Adipocyte (in vitro differentiated cells): Measurements from ENCODE around the gene TIMM13.

Experiments
- DNase-seq: peaks from one replicate; pipeline ENCODE4 v3.0.0-alpha.2; 2015; ENCODE audit warnings: low read depth
- H3K27me3 ChIP-seq: replicated peaks from 2 replicates; pipeline ENCODE4 v1.7.0; 2013; ENCODE audit warnings: mild to moderate bottlenecking, low read length, moderate library complexity; ENCODE audit not compliant: control insufficient read depth, insufficient read depth
- H3K36me3 ChIP-seq: 2 replicates; pipeline ENCODE4 v1.7.0; 2013; ENCODE audit warnings: low read length, mild to moderate bottlenecking, moderate library complexity; ENCODE audit not compliant: control insufficient read depth, insufficient read depth, severe bottlenecking
- H3K4me1 ChIP-seq: 2 replicates; pipeline ENCODE4 v1.7.0; 2013; ENCODE audit warnings: mild to moderate bottlenecking, low read length, moderate library complexity; ENCODE audit not compliant: control insufficient read depth, insufficient read depth
- H3K4me3 ChIP-seq: 2 replicates; pipeline ENCODE4 v1.7.0; 2013; ENCODE audit warnings: mild to moderate bottlenecking, low read length, moderate library complexity
- H3K9ac ChIP-seq: 2 replicates; pipeline ENCODE4 v1.7.0; 2013; ENCODE audit warnings: mild to moderate bottlenecking, low read length, moderate library complexity
- H3K9me3 ChIP-seq: 2 replicates; pipeline ENCODE4 v1.7.0; 2013; ENCODE audit warnings: mild to moderate bottlenecking, low read length, moderate library complexity; ENCODE audit not compliant: control insufficient read depth

TIMM13 gene

DNA sequence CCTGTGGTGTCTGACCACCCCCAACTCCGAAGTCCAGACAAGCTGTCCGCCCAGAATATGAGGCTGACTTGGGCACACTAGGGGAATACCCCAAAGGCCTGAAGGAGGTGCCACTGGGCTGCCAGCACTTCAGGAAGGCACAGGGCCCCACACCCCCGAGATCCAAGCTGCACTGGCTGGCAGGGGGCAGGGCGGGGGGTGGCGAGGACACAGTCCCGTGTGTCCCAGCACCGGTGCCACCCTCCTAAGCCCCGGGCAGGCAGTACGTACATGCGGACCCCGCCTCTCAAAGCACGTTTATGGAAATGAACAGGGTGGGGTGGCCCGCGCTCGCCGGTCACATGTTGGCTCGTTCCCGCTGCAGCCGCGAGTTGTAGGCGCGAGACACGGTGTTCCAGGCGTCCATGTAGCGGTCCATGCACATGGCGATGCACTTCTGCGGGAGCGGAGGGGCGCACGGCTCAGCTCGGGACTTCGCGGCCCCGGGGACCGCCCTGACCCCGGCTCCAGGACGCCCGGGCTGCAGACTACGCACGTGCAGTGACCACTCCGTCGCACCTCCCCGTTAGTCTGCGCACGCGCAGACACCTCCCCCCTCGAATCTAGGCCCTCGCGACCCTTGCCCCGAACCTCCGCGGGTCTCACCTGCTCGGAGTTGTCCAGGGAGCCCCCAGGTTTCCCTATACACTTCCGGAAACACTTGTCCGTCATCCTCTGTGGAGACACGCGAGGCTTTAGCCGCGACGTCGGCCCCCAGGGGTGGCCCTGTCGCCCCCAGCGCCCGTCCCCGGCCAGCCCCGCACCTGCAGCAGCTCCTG lies 566 bp downstream of the TIMM13 start:
- H3K36me3 ChIP-seq, result peaks cover 21% of the 10 kb centered on the region

DNA sequence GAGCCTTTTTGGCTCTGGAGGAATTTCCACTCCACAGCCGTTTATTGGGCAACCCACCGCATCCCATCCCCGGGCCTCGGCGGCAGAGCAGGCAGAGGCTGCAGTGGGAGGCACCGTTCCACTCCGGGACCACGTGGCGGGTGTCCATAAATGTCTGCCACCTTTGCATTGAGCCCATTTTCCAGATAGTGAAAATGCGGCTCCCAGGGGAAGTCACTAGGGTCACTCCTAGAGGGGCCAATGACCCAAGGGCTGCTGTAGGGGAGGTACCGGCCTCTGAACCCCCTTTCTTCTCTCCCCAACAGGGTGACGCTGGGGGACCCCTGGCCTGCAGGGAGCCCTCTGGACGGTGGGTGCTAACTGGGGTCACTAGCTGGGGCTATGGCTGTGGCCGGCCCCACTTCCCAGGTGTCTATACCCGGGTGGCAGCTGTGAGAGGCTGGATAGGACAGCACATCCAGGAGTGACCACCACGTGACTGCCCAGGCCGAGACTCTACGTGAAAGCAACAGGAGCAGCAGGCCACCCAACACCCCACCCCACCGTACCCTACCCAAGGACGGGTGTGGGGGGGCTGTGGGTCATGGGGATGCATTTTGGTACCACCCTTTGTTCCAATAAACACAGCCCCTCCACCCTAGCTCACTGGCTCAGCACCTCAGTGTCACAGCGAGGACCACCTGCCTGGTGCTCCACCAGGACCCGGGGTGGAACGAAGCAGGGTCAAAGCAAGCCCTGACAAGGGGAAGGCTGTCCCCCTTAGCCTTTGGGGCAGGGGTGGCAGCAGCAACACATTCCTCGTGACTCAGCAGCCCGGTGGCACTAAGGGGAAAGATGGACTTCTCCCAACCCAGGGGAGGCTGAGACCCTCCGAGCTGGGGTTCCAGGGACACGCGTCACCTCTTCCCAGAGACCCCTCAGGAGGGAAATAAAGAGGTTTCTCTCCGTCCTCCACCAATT lies 1.5 kb downstream of the TIMM13 start:
- H3K4me1 ChIP-seq, result peaks cover 24% of the 10 kb centered on the region
- no peaks in the 10 kb centered on the region for H3K27me3 ChIP-seq
- peak overlapping the region; percentile 97 for H3K4me3 ChIP-seq
- DNase-seq, result no peak
- peaks cover 11% of the 10 kb centered on the region for H3K36me3 ChIP-seq
- H3K9me3 ChIP-seq, result no peaks in the 10 kb centered on the region
- H3K9ac ChIP-seq, result peak overlapping the region; percentile 99

More for the DNA sequence above, 566 bp downstream of the TIMM13 start:
- H3K4me1 ChIP-seq, result peaks cover 24% of the 10 kb centered on the region
- H3K4me3 ChIP-seq, result peak overlapping the region; percentile 97
- H3K27me3 ChIP-seq, result no peaks in the 10 kb centered on the region
- DNase-seq, result peak; percentile 51
- peak overlapping the region; percentile 99 for H3K9ac ChIP-seq
- H3K9me3 ChIP-seq, result no peaks in the 10 kb centered on the region

DNA sequence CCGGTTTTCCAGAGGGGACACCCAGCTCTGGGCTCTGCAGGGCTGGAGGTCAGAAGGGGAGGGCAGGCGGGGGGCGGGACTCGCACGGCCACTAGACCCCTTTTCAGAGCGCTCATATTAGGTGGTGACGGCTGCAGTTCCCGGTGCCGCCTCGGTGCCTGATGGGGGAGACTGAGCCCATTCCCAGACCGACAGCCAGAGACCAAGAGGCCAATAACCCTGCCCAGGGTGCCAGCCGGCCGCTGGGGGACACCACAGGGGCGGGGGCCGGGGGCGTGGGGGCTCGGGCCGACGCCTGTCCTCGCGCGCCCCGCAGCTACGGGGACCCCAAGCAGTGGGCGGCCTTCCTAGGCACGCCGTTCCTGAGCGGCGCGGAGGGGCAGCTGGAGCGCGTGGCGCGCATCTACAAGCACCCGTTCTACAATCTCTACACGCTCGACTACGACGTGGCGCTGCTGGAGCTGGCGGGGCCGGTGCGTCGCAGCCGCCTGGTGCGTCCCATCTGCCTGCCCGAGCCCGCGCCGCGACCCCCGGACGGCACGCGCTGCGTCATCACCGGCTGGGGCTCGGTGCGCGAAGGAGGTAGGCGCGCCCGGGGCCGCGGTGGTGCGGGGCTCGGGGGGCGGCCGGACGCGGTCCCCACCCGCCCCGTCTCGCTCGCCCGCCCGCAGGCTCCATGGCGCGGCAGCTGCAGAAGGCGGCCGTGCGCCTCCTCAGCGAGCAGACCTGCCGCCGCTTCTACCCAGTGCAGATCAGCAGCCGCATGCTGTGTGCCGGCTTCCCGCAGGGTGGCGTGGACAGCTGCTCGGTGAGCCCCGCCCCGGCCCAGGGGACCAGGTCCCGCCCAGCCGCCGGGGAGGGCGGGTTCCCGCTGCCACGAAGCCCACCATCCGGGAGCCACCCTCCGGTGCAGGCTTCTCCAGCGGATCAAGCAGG lies 2.4 kb downstream of the TIMM13 start:
- peak; percentile 69 for DNase-seq

DNA sequence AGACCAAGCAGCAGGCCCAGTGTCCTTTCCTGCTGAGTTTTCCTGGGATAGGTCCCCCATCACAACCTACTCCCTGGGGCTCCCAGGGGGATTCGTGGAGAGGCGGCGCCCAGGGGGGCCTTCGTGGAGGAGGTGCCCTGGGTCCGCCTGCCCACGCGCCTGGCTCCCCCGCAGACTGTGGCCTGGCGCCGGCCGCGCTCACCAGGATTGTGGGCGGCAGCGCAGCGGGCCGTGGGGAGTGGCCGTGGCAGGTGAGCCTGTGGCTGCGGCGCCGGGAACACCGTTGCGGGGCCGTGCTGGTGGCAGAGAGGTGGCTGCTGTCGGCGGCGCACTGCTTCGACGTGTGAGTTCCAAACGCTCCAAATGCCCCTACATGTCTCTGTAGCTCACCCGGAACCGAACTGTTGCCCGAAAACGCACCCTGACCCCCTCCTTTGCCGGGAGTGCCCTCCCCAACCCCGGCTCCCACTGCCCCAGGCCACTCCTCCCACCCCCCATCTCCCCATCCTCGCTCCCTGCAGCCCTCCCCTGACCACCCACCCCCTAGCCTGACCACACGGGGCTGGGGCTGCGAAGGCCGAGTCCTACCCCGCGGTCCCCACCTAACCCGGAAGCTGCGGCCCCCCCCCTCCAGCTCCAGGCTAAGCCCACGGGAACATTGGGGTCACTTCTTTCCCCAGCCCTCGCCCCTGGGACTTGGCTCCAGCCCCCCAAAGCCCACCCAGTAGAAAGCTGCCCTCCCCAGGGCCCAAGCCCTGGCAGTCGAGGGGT lies 3.3 kb downstream of the TIMM13 start:
- peaks cover 24% of the 10 kb centered on the region for H3K4me1 ChIP-seq
- peaks cover 6% of the 10 kb centered on the region for H3K36me3 ChIP-seq
- no peak overlapping the region for H3K4me3 ChIP-seq
- no peaks in the 10 kb centered on the region for H3K9me3 ChIP-seq
- H3K9ac ChIP-seq, result no peak overlapping the region
- no peak for DNase-seq
- no peaks in the 10 kb centered on the region for H3K27me3 ChIP-seq

More for the DNA sequence above, 2.4 kb downstream of the TIMM13 start:
- H3K4me1 ChIP-seq, result peaks cover 24% of the 10 kb centered on the region
- peak overlapping the region; percentile 99 for H3K9ac ChIP-seq
- H3K27me3 ChIP-seq, result no peaks in the 10 kb centered on the region
- peaks cover 10% of the 10 kb centered on the region for H3K36me3 ChIP-seq
- H3K4me3 ChIP-seq, result peak overlapping the region; percentile 97
- no peaks in the 10 kb centered on the region for H3K9me3 ChIP-seq

DNA sequence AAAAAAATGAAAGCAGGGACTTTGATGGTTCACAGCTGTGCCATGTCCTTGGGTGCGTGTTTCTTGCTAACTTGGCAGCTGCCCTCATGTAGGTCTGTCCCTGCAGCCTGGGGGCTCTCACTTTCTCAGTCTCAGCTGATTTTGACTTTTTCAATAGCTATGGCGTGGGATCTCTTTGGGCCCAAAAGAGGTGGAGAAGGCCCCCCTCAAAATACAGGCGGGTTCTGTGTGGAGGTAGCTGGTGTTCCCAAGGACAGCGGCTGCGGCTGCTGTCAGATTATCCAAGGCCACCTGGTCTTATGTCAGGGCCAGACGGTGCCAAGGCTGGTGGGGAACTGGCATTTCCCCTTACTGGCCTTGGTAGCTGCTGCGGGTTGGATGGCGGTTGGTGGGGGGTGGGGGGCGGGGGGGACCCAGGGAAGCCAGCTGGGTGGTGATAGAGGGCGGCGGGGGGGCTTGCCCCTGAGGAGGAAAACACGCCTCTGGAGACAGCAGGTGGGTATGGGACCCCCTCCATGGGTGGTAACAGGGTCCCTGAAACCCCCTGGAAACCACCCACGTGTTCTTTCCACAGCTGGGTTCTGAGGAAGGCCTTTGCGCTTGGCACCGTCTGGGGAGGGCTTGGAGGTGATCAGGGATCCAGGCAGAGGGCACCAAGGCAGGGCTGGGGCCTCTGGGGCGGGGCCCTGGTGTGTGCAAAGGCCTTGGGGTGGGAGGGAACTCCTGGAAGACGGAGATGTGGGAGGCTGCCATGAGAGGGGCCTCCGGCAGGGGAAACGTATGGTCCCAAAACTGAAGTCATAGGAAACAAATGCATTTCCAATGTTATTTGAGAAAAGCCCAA lies 4.1 kb downstream of the TIMM13 start:
- H3K36me3 ChIP-seq, result peaks cover 6% of the 10 kb centered on the region
- no peak overlapping the region for H3K4me3 ChIP-seq
- no peak for DNase-seq
- H3K27me3 ChIP-seq, result no peaks in the 10 kb centered on the region
- peaks cover 18% of the 10 kb centered on the region for H3K4me1 ChIP-seq
- H3K9ac ChIP-seq, result no peak overlapping the region
- H3K9me3 ChIP-seq, result no peaks in the 10 kb centered on the region

DNA sequence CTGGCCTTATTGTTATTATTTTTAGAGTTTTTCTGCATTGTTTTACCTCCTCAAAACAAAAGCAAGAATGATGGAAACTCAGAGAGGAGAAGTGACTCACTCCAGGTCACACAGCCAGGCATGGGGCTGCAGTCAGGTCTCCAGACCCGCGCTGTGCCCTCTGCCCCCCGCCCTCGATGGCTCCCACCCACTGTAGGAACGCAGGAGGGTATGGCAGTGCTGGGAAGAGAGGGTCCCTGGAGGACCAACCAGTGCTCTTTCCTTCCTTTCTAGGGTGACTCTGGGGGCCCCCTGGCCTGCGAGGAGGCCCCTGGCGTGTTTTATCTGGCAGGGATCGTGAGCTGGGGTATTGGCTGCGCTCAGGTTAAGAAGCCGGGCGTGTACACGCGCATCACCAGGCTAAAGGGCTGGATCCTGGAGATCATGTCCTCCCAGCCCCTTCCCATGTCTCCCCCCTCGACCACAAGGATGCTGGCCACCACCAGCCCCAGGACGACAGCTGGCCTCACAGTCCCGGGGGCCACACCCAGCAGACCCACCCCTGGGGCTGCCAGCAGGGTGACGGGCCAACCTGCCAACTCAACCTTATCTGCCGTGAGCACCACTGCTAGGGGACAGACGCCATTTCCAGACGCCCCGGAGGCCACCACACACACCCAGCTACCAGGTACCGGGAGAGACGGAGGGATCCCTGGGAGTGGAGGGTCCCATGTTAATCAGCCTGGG lies 5.6 kb downstream of the TIMM13 start:
- Histone ChIP-seq H3K27me3 (no peaks in the 10 kb centered on the region), H3K9ac (no peak overlapping the region), H3K4me3 (no peak overlapping the region), H3K9me3 (no peaks in the 10 kb centered on the region), H3K4me1 (peaks cover 14% of the 10 kb centered on the region), H3K36me3 (peaks cover 9% of the 10 kb centered on the region)
- DNase-seq, result no peak

DNA sequence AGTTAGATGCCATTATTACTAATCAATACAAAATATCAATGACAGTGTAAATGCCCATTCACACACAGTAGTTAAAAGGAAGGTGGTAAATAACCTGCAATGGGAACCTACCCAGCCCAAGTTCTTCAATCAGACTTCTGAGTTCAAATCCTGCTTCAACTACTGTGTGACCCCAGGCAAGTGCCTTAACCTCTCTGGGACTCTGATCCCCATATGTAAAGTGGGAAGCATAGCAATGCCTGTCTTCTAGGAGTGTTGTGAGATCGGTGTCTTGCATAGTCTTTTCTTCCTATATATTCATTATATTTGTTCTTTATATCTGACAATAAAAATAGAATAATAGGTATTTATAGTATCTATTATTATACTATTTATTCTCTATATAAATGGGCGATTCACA lies 6.9 kb downstream of the TIMM13 start:
- H3K27me3 ChIP-seq, result no peaks in the 10 kb centered on the region
- DNase-seq, result no peak
- H3K9me3 ChIP-seq, result no peaks in the 10 kb centered on the region
- no peak overlapping the region for H3K9ac ChIP-seq
- no peak overlapping the region for H3K4me3 ChIP-seq
- peaks cover 2% of the 10 kb centered on the region for H3K4me1 ChIP-seq
- peaks cover 9% of the 10 kb centered on the region for H3K36me3 ChIP-seq

DNA sequence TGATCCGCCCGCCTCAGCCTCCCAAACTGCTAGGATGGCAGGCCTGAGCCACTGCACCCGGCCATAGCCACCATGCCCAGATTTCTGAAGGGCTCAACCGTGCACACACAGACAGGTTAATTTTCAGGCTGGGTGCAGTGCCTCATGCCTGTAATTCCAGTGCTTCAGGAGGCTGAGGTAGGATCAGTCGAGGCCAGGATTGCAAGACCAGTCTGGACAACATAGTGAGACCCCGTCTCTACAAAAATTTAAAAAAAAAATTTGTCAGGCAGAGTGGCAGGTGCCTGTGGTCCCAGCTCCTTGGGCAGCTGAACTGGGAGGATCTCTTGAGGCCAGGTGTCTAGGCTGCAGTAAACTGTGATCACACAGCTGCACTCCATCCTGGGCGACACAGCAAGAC lies 7.6 kb downstream of the TIMM13 start:
- Histone ChIP-seq H3K9ac (no peak overlapping the region), H3K4me1 (no peaks in the 10 kb centered on the region), H3K36me3 (peaks cover 9% of the 10 kb centered on the region), H3K4me3 (no peak overlapping the region), H3K27me3 (no peaks in the 10 kb centered on the region), H3K9me3 (no peaks in the 10 kb centered on the region)
- DNase-seq, result no peak

DNA sequence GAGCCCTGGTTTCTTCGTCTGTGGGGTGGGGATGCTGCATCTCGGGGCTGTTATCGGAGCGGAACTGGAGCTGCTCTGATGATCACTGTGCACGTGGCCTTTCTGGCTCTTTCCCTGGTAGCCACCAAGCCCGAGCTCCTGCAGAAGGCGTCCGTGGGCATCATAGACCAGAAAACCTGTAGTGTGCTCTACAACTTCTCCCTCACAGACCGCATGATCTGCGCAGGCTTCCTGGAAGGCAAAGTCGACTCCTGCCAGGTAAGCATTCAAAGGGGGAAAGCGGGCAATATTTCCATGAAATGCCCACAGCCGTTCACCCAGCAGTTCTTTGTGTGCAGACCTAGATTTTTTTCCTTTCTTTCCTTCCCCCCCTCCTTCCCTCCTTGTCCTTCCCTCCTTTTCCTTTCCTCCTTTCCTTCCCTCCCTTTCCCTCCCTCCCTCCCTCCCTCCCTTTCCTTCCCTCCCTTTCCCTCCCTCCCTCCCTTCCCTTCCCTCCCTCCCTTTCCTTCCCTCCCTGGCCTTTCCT lies 9.4 kb downstream of the TIMM13 start:
- Histone ChIP-seq H3K4me1 (no peaks in the 10 kb centered on the region), H3K9ac (no peak overlapping the region), H3K27me3 (no peaks in the 10 kb centered on the region), H3K36me3 (peaks cover 6% of the 10 kb centered on the region), H3K9me3 (no peaks in the 10 kb centered on the region), H3K4me3 (no peak overlapping the region)
- no peak for DNase-seq
